GM04503 (cell line): ENCODE data around the gene EYA2.
"Not testable (repeated sequence)": the region's sequence is repeated elsewhere in the genome, so short reads cannot be mapped to it uniquely, and the experiment has no call there.

Experiments used
- DNase-seq: peaks from one replicate; pipeline ENCODE4 v3.0.0-alpha.2; 2012; ENCODE audit warnings: low read depth

Gene EYA2

GRCh38 chr20:46955601-46956556 is 61.2 kb downstream of the EYA2 start:
- DNase-seq = no peak

- peak; percentile 86 for DNase-seq
Observed at GRCh38 chr20:46959081-46959692, 64.5 kb downstream of the EYA2 start.

GRCh38 chr20:46959821-46960220 is 65.2 kb downstream of the EYA2 start:
- DNase-seq = no peak

GRCh38 chr20:46960536-46960935 is 65.9 kb downstream of the EYA2 start:
- DNase-seq = no peak

- DNase-seq = not testable (repeated sequence)
Observed at GRCh38 chr20:46961968-46962367, 67.3 kb downstream of the EYA2 start.

- no peak for DNase-seq
Observed at GRCh38 chr20:46962452-46963195, 68.0 kb downstream of the EYA2 start.

GRCh38 chr20:46963196-46963529 is 68.5 kb downstream of the EYA2 start:
- DNase-seq = no peak

GRCh38 chr20:46963758-46964617 is 69.3 kb downstream of the EYA2 start:
- no peak for DNase-seq

- no peak for DNase-seq
Observed at GRCh38 chr20:46964618-46965455, 70.2 kb downstream of the EYA2 start.

- DNase-seq = no peak
Observed at GRCh38 chr20:46965477-46965876, 70.8 kb downstream of the EYA2 start.

GRCh38 chr20:46967646-46968045 is 73.0 kb downstream of the EYA2 start:
- no peak for DNase-seq

GRCh38 chr20:46970937-46971630 is 76.4 kb downstream of the EYA2 start:
- DNase-seq = peak; percentile 73

- DNase-seq = no peak
Observed at GRCh38 chr20:46973766-46974165, 79.1 kb downstream of the EYA2 start.

- DNase-seq = no peak
Observed at GRCh38 chr20:46974669-46975434, 80.2 kb downstream of the EYA2 start.

GRCh38 chr20:46975976-46976375 is 81.3 kb downstream of the EYA2 start:
- DNase-seq = no peak

- DNase-seq = no peak
Observed at GRCh38 chr20:46977204-46977603, 82.6 kb downstream of the EYA2 start.

GRCh38 chr20:46977909-46978588 is 83.4 kb downstream of the EYA2 start:
- DNase-seq = no peak

- no peak for DNase-seq
Observed at GRCh38 chr20:46978951-46979491, 84.4 kb downstream of the EYA2 start.
